Esophagus (tissue), 2 donors: ENCODE results near the gene PRR20G. TPM values are rescaled to one million over a fixed set of nuclear protein-coding genes. Genes with fewer than 3 reads are reported as not detected.

Experiments used
- polyA plus RNA-seq, 2 donors: library from polyadenylated mRNA; stranded (reverse); fragments of 200-250 nt; gene quantifications; one replicate each; pipeline ENCODE4 v1.2.3, GENCODE V29; 2013
- donor health status: healthy with polysubstance abuse.
- donor health status: Bipolar disorder and iron deficiency.

PRR20G gene
- polyA plus RNA-seq, 2 donors, result not detected

Other genes with a start within 250 kb of the PRR20G start
- gene PRR23E, start 94.9 kb downstream of the PRR20G start, polyA plus RNA-seq, result not detected